PC-3 (cell line): ENCODE data around the gene NTM.

Source experiments
- CTCF ChIP-seq: fragments of 300-600 bp; sonication (generic); conservative IDR thresholded peaks from 2 replicates; pipeline ENCODE4 v1.5.1; 2017; ENCODE audit warnings: antibody characterized with exemption, low read depth, mild to moderate bottlenecking, low read length
- EZH2 ChIP-seq: fragments of 300-600 bp; sonication (generic); IDR thresholded peaks from one replicate; pipeline ENCODE4 v1.6.1; 2017; ENCODE audit warnings: antibody characterized with exemption, mild to moderate bottlenecking, low read length; ENCODE audit not compliant: unreplicated experiment

DNA sequence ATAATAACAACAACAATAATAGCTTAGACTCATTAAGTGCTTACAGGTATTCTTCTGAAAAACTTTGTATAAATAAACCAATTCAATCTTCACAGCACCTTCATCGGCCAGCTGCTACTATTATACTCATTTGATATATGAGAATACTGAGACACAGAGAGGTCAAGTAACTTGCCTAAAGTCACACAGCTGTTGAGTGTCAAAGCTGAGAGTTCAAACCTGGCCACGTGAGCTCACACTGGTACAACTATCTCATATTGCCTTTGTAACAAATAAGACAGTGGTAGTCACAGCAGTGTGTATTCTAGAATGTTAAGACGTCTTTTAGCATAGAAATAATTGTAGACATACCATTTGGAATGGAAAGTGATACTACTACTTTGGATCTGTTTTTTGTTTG is 268.5 kb downstream of the NTM start:
- TF ChIP-seq CTCF: no peak
- TF ChIP-seq EZH2: no peak
